LNCaP clone FGC (cell line): ENCODE results near the gene MFAP3.

Experiments used
- DNase-seq: peaks from one replicate; pipeline ENCODE4 v3.0.0-alpha.2; 2011; ENCODE audit warnings: low read depth
- H3K4me3 ChIP-seq: 2 replicates; pipeline ENCODE4 v1.5.1; 2011; ENCODE audit warnings: mild to moderate bottlenecking, low read depth, low read length, control low read depth
- TF ChIP-seq, protein P1 (sequence below): IDR thresholded peaks from 2 replicates; pipeline ENCODE4 v1.5.1; 2012; ENCODE audit warnings: mild to moderate bottlenecking; ENCODE audit not compliant: control insufficient read depth, insufficient read depth; ENCODE audit errors: extremely low read depth

Gene MFAP3

DNA sequence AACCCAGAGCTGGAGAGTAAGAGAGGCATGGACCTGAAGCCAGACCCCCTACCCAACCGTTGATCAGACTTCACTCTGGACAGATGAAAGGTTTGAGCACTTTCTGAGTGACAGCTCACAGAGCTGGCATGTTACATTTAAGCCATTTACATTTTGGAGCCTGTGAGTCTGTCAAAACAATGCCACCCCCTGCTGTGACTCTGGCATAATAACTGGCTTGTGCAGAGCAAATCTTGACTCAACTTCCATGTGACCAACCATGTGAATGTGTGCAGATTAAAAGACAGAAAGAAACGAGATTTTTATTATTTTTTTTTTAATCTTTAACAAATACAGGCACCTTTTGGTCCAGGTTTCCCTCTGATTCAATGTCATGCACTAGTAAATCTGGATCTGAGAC is 48.5 kb downstream of the MFAP3 start:
- H3K4me3 ChIP-seq: no peak overlapping the region
- peak; percentile 67 for DNase-seq
- TF ChIP-seq, protein P1, sequence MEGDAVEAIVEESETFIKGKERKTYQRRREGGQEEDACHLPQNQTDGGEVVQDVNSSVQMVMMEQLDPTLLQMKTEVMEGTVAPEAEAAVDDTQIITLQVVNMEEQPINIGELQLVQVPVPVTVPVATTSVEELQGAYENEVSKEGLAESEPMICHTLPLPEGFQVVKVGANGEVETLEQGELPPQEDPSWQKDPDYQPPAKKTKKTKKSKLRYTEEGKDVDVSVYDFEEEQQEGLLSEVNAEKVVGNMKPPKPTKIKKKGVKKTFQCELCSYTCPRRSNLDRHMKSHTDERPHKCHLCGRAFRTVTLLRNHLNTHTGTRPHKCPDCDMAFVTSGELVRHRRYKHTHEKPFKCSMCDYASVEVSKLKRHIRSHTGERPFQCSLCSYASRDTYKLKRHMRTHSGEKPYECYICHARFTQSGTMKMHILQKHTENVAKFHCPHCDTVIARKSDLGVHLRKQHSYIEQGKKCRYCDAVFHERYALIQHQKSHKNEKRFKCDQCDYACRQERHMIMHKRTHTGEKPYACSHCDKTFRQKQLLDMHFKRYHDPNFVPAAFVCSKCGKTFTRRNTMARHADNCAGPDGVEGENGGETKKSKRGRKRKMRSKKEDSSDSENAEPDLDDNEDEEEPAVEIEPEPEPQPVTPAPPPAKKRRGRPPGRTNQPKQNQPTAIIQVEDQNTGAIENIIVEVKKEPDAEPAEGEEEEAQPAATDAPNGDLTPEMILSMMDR: no peak

DNA sequence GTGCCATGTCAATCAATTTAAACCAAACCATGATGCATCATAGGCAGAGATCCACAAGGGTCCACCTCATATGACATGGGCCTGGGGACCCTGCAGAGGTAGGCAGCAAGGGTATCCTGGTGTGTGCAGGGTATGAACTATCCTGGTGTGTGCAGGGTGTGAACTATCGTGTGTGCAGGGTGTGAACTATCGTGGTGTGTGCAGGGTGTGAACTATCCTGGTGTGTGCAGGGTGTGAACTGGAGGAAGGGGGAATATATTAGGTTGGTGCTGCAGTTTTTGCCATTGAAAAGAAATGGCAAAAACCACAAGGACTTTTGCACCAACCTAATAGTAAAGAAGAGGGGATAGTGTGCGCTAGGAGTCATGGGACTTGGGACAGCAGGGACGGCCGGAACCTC is 50.0 kb downstream of the MFAP3 start:
- TF ChIP-seq, protein P1: no peak
- DNase-seq: no peak
- no peak overlapping the region for H3K4me3 ChIP-seq

DNA sequence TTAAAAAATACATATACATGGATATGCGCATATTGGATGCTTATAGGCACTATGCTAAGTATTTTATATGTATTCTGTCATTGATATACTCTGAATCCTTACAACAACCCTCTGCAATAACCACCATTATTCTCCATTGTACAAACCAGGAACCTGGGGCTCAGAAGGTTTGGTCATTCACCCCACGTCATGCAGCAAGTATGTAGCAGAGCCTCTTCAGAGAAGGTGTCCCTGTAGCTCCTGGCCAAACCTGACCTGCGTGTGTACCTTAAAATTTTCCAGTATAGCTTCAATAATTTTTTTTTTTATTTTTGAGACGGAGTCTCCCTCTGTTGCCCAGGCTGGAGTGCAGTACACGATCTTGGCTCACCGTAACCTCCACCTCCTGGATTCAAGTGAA is 51.9 kb downstream of the MFAP3 start:
- TF ChIP-seq, protein P1: no peak
- DNase-seq: no peak
- H3K4me3 ChIP-seq: no peak overlapping the region

DNA sequence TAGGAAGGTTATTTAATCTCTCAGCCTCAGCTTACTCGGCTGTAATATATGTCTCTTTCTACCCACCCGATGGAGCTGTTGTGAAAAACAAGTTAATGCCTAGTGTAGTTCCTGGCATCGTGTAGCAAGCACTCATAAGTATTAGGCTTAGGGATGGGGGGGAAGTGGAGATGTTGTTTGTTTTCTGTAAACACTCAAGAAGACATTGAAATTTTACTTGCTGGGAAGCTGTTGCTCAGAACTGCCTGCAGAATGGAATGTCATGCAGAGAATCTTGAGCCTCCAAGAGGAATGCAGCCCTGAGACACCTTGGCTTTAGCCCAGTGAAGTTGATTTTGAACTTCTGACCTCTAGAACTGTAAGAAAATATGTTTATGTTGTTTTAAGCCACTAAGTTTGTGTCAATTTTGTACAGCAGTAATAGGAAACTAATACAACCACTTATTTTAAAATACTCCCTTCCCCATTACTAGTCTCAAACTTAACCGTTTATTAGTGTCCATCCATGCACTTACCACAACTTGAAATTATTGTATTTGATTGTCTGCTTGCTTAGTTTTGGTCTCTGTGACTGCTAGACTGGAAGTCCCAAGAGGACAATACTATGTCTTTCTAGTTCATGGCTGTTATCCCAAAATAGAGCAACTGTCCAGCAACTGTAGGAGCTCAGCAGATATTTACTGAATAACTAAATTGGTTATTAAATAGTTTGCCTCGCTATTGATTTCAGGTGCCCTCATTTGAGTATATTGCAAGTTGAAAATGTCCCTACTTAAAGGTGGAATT is 53.8 kb downstream of the MFAP3 start:
- H3K4me3 ChIP-seq: no peak overlapping the region
- DNase-seq: peak; percentile 85
- TF ChIP-seq, protein P1: peak; percentile 12; the same call in 1 of the 2 replicates

DNA sequence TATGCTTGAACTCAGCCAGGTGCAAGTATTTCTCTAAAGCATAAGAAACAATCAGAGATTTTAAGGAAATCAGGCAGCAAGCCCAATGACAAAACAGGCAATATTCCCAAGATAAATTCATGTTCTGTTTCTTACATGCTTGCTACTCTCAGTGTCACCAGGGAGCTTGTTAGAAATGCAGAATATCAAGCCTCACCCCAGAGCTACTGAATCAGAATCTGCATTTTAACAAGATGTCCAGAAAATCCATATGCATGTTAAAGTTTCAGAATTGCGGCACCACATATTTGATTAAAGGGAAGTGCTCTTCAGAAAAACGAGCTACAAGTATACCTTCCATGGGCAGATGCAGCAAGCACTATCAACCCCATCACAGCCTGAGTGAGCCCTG is 54.4 kb downstream of the MFAP3 start:
- no peak for DNase-seq
- TF ChIP-seq, protein P1: no peak
- no peak overlapping the region for H3K4me3 ChIP-seq

DNA sequence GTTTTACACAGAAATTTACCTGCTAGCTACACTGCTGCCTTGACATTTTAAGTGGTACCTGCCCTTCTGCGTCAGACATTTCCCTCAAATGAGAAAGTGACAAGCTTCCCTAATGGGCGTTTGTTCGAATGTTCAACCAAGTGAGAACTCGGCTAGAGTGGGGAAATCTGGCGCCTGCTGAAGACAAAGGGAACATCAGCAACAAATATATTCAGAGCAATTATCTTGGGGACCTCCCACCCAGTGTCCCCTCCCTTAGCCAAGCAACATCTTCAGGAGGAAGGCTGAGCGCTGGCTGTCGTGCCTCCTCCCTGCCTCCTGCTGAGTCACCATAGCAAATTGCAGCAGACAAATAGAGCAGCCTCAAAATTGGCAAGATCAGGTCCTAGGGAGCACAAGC is 57.1 kb downstream of the MFAP3 start:
- no peak for DNase-seq
- TF ChIP-seq, protein P1: no peak
- H3K4me3 ChIP-seq: no peak overlapping the region

DNA sequence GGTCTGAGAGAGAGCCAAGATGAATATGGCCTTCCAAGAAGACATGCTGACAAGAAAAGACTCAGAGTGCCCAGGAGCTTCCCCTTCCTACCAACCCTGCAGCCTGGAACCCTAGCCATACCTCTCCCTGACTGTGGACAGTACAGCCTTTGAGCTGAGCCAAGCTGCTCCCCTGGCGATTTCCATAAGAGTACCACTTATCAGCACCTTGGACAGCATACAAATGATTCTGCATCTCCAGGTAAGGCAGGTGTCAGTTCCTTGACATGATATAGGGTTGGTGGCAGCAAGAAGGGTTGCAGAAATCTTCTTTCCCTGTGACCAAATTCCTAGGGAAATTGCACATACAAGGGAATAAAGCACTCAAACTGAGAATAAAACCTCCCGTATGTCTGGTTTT is 58.3 kb downstream of the MFAP3 start:
- TF ChIP-seq, protein P1: no peak
- peak; percentile 40 for DNase-seq
- H3K4me3 ChIP-seq: no peak overlapping the region
